Suppressor macrophage (primary cell): ENCODE measurements around the gene IL27RA.

Experiments
- DNase-seq, 4 experiments: peaks; one replicate each; pipeline ENCODE4 v3.0.0-alpha.2; 2020 to 2022

The IL27RA gene

GRCh38 chr19:14059652-14060155, 28.1 kb downstream of the IL27RA start:
- no peak for DNase-seq

- no peak for DNase-seq
Observed at GRCh38 chr19:14061081-14061749, 29.7 kb downstream of the IL27RA start.

GRCh38 chr19:14061751-14062557, 30.4 kb downstream of the IL27RA start, which contains the start of gene PALM3:
TSS of gene PALM3 (minus strand) at chr19:14062076. CDS start at chr19:14061980, 96 bp downstream.
- no peak for DNase-seq

- no peak for DNase-seq
Observed at GRCh38 chr19:14062558-14062855, 30.9 kb downstream of the IL27RA start.

GRCh38 chr19:14063105-14063504, 31.5 kb downstream of the IL27RA start:
- DNase-seq: peak in 1 of 4 experiments; percentile 36

GRCh38 chr19:14066134-14066533, 34.6 kb downstream of the IL27RA start:
- no peak for DNase-seq

- no peak for DNase-seq
Observed at GRCh38 chr19:14070268-14071050, 38.9 kb downstream of the IL27RA start.

GRCh38 chr19:14072535-14073260, 41.1 kb downstream of the IL27RA start, which contains the start of gene MISP3:
TSS of gene MISP3 (plus strand) at chr19:14072786. CDS start at chr19:14073310, 524 bp downstream.
- DNase-seq: peak in 2 of 4 experiments; percentile 59 to 67

GRCh38 chr19:14073261-14073924, 41.8 kb downstream of the IL27RA start:
- peak; percentile 81 to 95 (median 88) for DNase-seq

GRCh38 chr19:14073925-14074838, 42.6 kb downstream of the IL27RA start:
- DNase-seq: peak; percentile 30 to 66 (median 40)

- DNase-seq: peak; percentile 84 to 96 (median 90)
Observed at GRCh38 chr19:14078411-14078810, 46.8 kb downstream of the IL27RA start.

- peak; percentile 98 to 100 (median 100) for DNase-seq
Observed at GRCh38 chr19:14080887-14081796, 49.6 kb downstream of the IL27RA start.

- DNase-seq: peak; percentile 62 to 87 (median 70)
Observed at GRCh38 chr19:14081797-14082674, 50.5 kb downstream of the IL27RA start.

GRCh38 chr19:14082675-14082960, 51.1 kb downstream of the IL27RA start:
- DNase-seq: no peak

GRCh38 chr19:14085309-14085995, 53.9 kb downstream of the IL27RA start, which contains the start of gene C19orf67:
TSS of gene C19orf67 (minus strand) at chr19:14085783. CDS start at chr19:14085627, 156 bp downstream.
- no peak for DNase-seq

- no peak for DNase-seq
Observed at GRCh38 chr19:14086098-14086497, 54.5 kb downstream of the IL27RA start.

GRCh38 chr19:14088634-14089411, 57.3 kb downstream of the IL27RA start:
- DNase-seq: no peak
